SK-N-SH treated with all-trans-retinoic acid at 6 μM for 48 hours (cell line): ENCODE data around the gene FUNDC1.
"Not testable (repeated sequence)": the region's sequence is repeated elsewhere in the genome, so short reads cannot be mapped to it uniquely, and the experiment has no call there.

Experiments
- ATAC-seq: fragments of 200-7000 bp; cut with Tn5 transposase; 3 replicates; pipeline ENCODE4 v1.9.1; 2020; ENCODE audit warnings: mild to moderate bottlenecking, moderate library complexity
- ARNTL ChIP-seq: fragments of 450-650 bp; formaldehyde crosslinking; IDR thresholded peaks from 2 replicates; pipeline ENCODE4 v1.5.0; 2020; ENCODE audit warnings: low read depth, mild to moderate bottlenecking, moderate library complexity, borderline replicate concordance
- BACH2 ChIP-seq: fragments of 250-450 bp; sonication (Bioruptor Pico); IDR thresholded peaks from 2 replicates; pipeline ENCODE4 v1.9.0; 2021; ENCODE audit warnings: mild to moderate bottlenecking, borderline replicate concordance
- CSDC2 ChIP-seq: fragments of 250-450 bp; sonication (Bioruptor Pico); IDR thresholded peaks from 2 replicates; pipeline ENCODE4 v1.5.0; 2020; ENCODE audit warnings: mild to moderate bottlenecking, moderate library complexity
- ESRRG ChIP-seq: fragments of 250-450 bp; sonication (Bioruptor Pico); IDR thresholded peaks from 2 replicates; pipeline ENCODE4 v1.6.1; 2021; ENCODE audit warnings: mild to moderate bottlenecking
- GLIS3 ChIP-seq: fragments of 250-450 bp; sonication (Bioruptor Pico); IDR thresholded peaks from 2 replicates; pipeline ENCODE4 v1.5.0; 2020; ENCODE audit warnings: mild to moderate bottlenecking, moderate library complexity
- ISL1 ChIP-seq: fragments of 250-450 bp; sonication (Bioruptor Pico); IDR thresholded peaks from 2 replicates; pipeline ENCODE4 v2.1.2; 2022; ENCODE audit warnings: mild to moderate bottlenecking, moderate library complexity
- OSR1 ChIP-seq: fragments of 250-450 bp; sonication (Bioruptor Pico); IDR thresholded peaks from 2 replicates; pipeline ENCODE4 v1.8.0; 2022; ENCODE audit warnings: moderate library complexity, mild to moderate bottlenecking, inconsistent platforms
- PPARA ChIP-seq: fragments of 250-450 bp; sonication (Bioruptor Pico); IDR thresholded peaks from 2 replicates; pipeline ENCODE4 v1.5.0; 2020; ENCODE audit warnings: mild to moderate bottlenecking, borderline replicate concordance
- RARB ChIP-seq: fragments of 250-450 bp; sonication (Bioruptor Pico); IDR thresholded peaks from 2 replicates; pipeline ENCODE4 v1.8.0; 2021; ENCODE audit warnings: mild to moderate bottlenecking, moderate library complexity
- SNAI2 ChIP-seq: fragments of 250-450 bp; sonication (Bioruptor Pico); IDR thresholded peaks from 2 replicates; pipeline ENCODE4 v1.5.0; 2020; ENCODE audit warnings: mild to moderate bottlenecking, moderate library complexity
- TCF4 ChIP-seq: fragments of 250-450 bp; sonication (Bioruptor Pico); IDR thresholded peaks from 2 replicates; pipeline ENCODE4 v1.8.0; 2021; ENCODE audit warnings: mild to moderate bottlenecking, moderate library complexity, borderline replicate concordance
- ZC3H10 ChIP-seq: fragments of 250-450 bp; sonication (Bioruptor Pico); IDR thresholded peaks from 2 replicates; pipeline ENCODE4 v1.5.1; 2021; ENCODE audit warnings: mild to moderate bottlenecking, moderate library complexity
- ZFP3 ChIP-seq: fragments of 250-450 bp; sonication (Bioruptor Pico); IDR thresholded peaks from 2 replicates; pipeline ENCODE4 v1.5.0; 2020; ENCODE audit warnings: mild to moderate bottlenecking, moderate library complexity
- ZFP30 ChIP-seq: fragments of 450-650 bp; formaldehyde crosslinking; IDR thresholded peaks from 2 replicates; pipeline ENCODE4 v1.5.0; 2022; ENCODE audit warnings: mild to moderate bottlenecking, moderate library complexity
- ZNF565 ChIP-seq: fragments of 450-650 bp; formaldehyde crosslinking; conservative IDR thresholded peaks from 2 replicates; pipeline ENCODE4 v1.5.0; 2020; ENCODE audit warnings: low read depth, mild to moderate bottlenecking, moderate library complexity
- ZNF70 ChIP-seq: fragments of 450-650 bp; formaldehyde crosslinking; IDR thresholded peaks from 2 replicates; pipeline ENCODE4 v1.5.0; 2020; ENCODE audit warnings: mild to moderate bottlenecking, moderate library complexity
- ZNF8 ChIP-seq: fragments of 450-650 bp; formaldehyde crosslinking; IDR thresholded peaks from 2 replicates; pipeline ENCODE4 v1.5.0; 2020; ENCODE audit warnings: mild to moderate bottlenecking, moderate library complexity
- TF ChIP-seq, protein P1 (sequence below): fragments of 250-450 bp; sonication (Bioruptor Pico); IDR thresholded peaks from 2 replicates; pipeline ENCODE4 v1.5.1; 2020; ENCODE audit warnings: low read depth, mild to moderate bottlenecking, moderate library complexity
- TF ChIP-seq, protein P2 (sequence below): fragments of 250-450 bp; sonication (Bioruptor Pico); IDR thresholded peaks from 2 replicates; pipeline ENCODE4 v1.5.1; 2021; ENCODE audit warnings: mild to moderate bottlenecking, moderate library complexity
- TF ChIP-seq, protein P3 (sequence below): fragments of 250-450 bp; sonication (Bioruptor Pico); IDR thresholded peaks from 2 replicates; pipeline ENCODE4 v1.8.0; 2020; ENCODE audit warnings: mild to moderate bottlenecking, moderate library complexity, borderline replicate concordance
- TF ChIP-seq, protein P4 (sequence below): fragments of 250-450 bp; sonication (Bioruptor Pico); IDR thresholded peaks from 2 replicates; pipeline ENCODE4 v1.8.0; 2021; ENCODE audit warnings: low read depth, mild to moderate bottlenecking, moderate library complexity, borderline replicate concordance

Gene FUNDC1

DNA sequence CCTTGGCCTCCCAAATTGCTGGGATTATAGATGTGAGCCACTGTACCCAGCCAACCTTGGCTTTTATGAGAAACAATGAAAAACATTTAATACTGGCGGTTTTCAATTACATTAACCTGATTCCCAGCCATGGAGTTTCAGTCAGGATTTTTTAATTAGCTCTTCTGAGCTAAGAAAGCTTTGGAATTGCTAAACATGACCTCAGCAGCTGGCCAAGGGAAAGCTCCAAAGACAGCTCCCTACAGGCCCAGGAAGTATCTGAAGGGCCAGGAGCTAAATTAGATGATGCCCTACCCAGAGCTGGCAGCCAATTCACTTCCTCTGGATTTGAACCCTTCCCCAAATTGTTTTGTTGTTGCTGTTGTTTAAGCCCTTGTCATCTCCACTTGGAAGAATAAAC, 26.5 kb upstream of the FUNDC1 start:
- TF ChIP-seq OSR1 (CRISPR knock-in tag) (no peak), ZNF565 (CRISPR knock-in tag) (no peak), TCF4 (CRISPR knock-in tag) (no peak), ZFP3 (CRISPR knock-in tag) (no peak), ESRRG (no peak), BACH2 (CRISPR knock-in tag) (no peak), CSDC2 (no peak), ZNF8 (no peak), ZNF70 (CRISPR knock-in tag) (no peak), ARNTL (CRISPR knock-in tag) (no peak), PPARA (no peak), ZC3H10 (CRISPR knock-in tag) (no peak), GLIS3 (CRISPR knock-in tag) (no peak), RARB (CRISPR knock-in tag) (no peak)
- TF ChIP-seq, protein P1, sequence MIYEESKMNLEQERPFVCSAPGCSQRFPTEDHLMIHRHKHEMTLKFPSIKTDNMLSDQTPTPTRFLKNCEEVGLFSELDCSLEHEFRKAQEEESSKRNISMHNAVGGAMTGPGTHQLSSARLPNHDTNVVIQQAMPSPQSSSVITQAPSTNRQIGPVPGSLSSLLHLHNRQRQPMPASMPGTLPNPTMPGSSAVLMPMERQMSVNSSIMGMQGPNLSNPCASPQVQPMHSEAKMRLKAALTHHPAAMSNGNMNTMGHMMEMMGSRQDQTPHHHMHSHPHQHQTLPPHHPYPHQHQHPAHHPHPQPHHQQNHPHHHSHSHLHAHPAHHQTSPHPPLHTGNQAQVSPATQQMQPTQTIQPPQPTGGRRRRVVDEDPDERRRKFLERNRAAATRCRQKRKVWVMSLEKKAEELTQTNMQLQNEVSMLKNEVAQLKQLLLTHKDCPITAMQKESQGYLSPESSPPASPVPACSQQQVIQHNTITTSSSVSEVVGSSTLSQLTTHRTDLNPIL (CRISPR knock-in tag) = no peak
- TF ChIP-seq, protein P2, sequence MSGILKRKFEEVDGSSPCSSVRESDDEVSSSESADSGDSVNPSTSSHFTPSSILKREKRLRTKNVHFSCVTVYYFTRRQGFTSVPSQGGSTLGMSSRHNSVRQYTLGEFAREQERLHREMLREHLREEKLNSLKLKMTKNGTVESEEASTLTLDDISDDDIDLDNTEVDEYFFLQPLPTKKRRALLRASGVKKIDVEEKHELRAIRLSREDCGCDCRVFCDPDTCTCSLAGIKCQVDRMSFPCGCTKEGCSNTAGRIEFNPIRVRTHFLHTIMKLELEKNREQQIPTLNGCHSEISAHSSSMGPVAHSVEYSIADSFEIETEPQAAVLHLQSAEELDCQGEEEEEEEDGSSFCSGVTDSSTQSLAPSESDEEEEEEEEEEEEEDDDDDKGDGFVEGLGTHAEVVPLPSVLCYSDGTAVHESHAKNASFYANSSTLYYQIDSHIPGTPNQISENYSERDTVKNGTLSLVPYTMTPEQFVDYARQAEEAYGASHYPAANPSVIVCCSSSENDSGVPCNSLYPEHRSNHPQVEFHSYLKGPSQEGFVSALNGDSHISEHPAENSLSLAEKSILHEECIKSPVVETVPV (CRISPR knock-in tag) = no peak
- TF ChIP-seq, protein P3, sequence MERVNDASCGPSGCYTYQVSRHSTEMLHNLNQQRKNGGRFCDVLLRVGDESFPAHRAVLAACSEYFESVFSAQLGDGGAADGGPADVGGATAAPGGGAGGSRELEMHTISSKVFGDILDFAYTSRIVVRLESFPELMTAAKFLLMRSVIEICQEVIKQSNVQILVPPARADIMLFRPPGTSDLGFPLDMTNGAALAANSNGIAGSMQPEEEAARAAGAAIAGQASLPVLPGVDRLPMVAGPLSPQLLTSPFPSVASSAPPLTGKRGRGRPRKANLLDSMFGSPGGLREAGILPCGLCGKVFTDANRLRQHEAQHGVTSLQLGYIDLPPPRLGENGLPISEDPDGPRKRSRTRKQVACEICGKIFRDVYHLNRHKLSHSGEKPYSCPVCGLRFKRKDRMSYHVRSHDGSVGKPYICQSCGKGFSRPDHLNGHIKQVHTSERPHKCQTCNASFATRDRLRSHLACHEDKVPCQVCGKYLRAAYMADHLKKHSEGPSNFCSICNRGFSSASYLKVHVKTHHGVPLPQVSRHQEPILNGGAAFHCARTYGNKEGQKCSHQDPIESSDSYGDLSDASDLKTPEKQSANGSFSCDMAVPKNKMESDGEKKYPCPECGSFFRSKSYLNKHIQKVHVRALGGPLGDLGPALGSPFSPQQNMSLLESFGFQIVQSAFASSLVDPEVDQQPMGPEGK = no peak
- TF ChIP-seq, protein P4, sequence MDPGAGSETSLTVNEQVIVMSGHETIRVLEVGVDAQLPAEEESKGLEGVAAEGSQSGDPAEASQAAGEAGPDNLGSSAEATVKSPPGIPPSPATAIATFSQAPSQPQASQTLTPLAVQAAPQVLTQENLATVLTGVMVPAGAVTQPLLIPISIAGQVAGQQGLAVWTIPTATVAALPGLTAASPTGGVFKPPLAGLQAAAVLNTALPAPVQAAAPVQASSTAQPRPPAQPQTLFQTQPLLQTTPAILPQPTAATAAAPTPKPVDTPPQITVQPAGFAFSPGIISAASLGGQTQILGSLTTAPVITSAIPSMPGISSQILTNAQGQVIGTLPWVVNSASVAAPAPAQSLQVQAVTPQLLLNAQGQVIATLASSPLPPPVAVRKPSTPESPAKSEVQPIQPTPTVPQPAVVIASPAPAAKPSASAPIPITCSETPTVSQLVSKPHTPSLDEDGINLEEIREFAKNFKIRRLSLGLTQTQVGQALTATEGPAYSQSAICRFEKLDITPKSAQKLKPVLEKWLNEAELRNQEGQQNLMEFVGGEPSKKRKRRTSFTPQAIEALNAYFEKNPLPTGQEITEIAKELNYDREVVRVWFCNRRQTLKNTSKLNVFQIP (CRISPR knock-in tag) = no peak
- no peak for ATAC-seq

DNA sequence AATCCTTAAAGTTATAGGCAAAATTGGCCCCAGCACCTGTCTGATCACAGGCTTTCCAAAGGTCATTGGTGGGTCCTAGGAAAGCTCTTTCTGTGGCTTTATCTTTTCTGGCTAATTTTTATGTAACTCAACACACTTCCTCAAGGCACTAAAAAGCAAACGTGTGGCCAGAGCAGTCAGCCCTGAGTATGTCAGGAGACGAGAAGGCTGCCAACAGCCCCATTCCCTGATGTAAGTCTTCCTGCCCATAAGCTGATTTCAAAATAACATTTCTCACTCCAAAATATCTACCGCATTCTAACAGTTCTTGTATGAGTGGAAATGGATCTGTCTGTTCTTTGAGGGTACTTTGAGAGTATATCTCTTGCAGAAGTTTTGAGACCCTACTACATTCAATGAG, 25.5 kb upstream of the FUNDC1 start:
- TF ChIP-seq OSR1 (CRISPR knock-in tag) (no peak), BACH2 (CRISPR knock-in tag) (no peak), ZNF565 (CRISPR knock-in tag) (no peak), ISL1 (CRISPR knock-in tag) (no peak), SNAI2 (CRISPR knock-in tag) (no peak), RARB (CRISPR knock-in tag) (no peak), PPARA (no peak), ZFP30 (no peak), TCF4 (CRISPR knock-in tag) (no peak), ARNTL (CRISPR knock-in tag) (no peak), ZC3H10 (CRISPR knock-in tag) (no peak)
- TF ChIP-seq, protein P3 = no peak
- TF ChIP-seq, protein P1 (CRISPR knock-in tag) = no peak
- TF ChIP-seq, protein P2 (CRISPR knock-in tag) = no peak
- no peak for ATAC-seq

DNA sequence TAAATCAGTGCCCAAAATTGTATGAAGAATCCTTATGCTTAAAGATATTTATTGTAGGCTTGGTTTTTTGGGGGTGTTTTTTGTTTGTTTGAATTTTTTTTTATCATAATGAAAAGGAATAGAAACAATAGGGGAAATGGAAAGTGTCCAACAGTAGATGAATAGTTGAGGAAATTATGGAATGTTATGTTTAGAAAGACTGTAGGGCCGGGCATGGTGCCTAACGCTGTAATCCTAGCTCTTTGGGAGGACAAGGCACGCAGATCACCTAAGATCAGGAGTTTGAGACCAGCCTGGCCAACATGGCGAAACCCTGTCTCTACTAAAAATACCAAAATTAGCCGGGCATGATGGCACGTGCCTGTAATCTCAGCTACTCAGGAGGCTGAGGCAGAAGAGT, 19.2 kb upstream of the FUNDC1 start:
- ATAC-seq = not testable (repeated sequence)
